H1 (cell line): ENCODE data around the gene HNRNPAB. TPM values are rescaled to one million over a fixed set of nuclear protein-coding genes. Genes with fewer than 3 reads are reported as not detected.

Source experiments
- ASH2L ChIP-seq: fragments of 200-600, 300-600 bp; sonication (generic); IDR thresholded peaks from one replicate; pipeline ENCODE4 v1.7.1; 2017; ENCODE audit warnings: low read length
- BRCA1 ChIP-seq: IDR thresholded peaks from 2 replicates; pipeline ENCODE4 v1.6.1; 2012; ENCODE audit warnings: low read depth, low read length, improper control_type of control experiment
- FOSL1 ChIP-seq: IDR thresholded peaks from 2 replicates; pipeline ENCODE4 v1.6.1; 2011; ENCODE audit warnings: mild to moderate bottlenecking, low read depth, low read length, moderate library complexity; ENCODE audit not compliant: insufficient read depth
- POU5F1 ChIP-seq: IDR thresholded peaks from 2 replicates; pipeline ENCODE4 v1.6.1; 2011; ENCODE audit warnings: low read depth, mild to moderate bottlenecking, low read length, moderate library complexity
- RXRA ChIP-seq: IDR thresholded peaks from 2 replicates; pipeline ENCODE4 v1.6.1; 2011; ENCODE audit warnings: low read depth, mild to moderate bottlenecking, low read length, moderate library complexity; ENCODE audit not compliant: insufficient read depth
- SIN3A ChIP-seq, 2 experiments: IDR thresholded peaks in 1 of 2; conservative IDR thresholded peaks in 1 of 2; 2 replicates each; pipeline ENCODE4 v1.6.1; 2011 to 2012; ENCODE audit warnings: low read length in 2 of 2, improper control_type of control experiment in 1 of 2, low read depth in 1 of 2, mild to moderate bottlenecking in 1 of 2
- TCF12 ChIP-seq: IDR thresholded peaks from 2 replicates; pipeline ENCODE4 v1.6.1; 2011; ENCODE audit warnings: low read depth, mild to moderate bottlenecking, low read length
- YY1 ChIP-seq: IDR thresholded peaks from 2 replicates; pipeline ENCODE4 v1.6.1; 2011; ENCODE audit warnings: low read depth, mild to moderate bottlenecking, low read length
- polyA plus RNA-seq, 7 experiments: library from polyadenylated mRNA; depleted of rRNA in 3 of 7; stranded (reverse) in 5 of 7; unstranded in 2 of 7; fragments of >200 nt in 5 of 7; fragments of 200-250 nt in 2 of 7; gene quantifications; 1 replicate in 5 of 7; 2 replicates in 1 of 7; 4 replicates in 1 of 7; pipeline versions ENCODE4 v1.2.1 to v1.2.3, GENCODE V29; 2011 to 2013; ENCODE audit warnings: missing spikeins in 2 of 7, mixed read lengths in 2 of 7
- total RNA-seq: library from RNA; stranded (reverse); fragmentation: NEBNext Ultra II Directional; extraction: Animal tissue kit (Norgen Biotek cat#: 25700); gene quantifications from 2 replicates; pipeline ENCODE4 v1.2.1, GENCODE V29; 2021
- TF ChIP-seq, protein P1 (sequence below): IDR thresholded peaks from 2 replicates; pipeline ENCODE4 v1.6.1; 2012; ENCODE audit warnings: low read length, inconsistent platforms
- TF ChIP-seq, protein P2 (sequence below): IDR thresholded peaks from 2 replicates; pipeline ENCODE4 v1.6.1; 2011; ENCODE audit warnings: low read depth, mild to moderate bottlenecking, low read length; ENCODE audit not compliant: insufficient read depth

HNRNPAB gene
- total and polyA plus RNA-seq, 2 of the 8 experiments (the other 6 are each of a cell fraction or from before 2014, with no cell fraction given): 373 to 563 TPM

DNA sequence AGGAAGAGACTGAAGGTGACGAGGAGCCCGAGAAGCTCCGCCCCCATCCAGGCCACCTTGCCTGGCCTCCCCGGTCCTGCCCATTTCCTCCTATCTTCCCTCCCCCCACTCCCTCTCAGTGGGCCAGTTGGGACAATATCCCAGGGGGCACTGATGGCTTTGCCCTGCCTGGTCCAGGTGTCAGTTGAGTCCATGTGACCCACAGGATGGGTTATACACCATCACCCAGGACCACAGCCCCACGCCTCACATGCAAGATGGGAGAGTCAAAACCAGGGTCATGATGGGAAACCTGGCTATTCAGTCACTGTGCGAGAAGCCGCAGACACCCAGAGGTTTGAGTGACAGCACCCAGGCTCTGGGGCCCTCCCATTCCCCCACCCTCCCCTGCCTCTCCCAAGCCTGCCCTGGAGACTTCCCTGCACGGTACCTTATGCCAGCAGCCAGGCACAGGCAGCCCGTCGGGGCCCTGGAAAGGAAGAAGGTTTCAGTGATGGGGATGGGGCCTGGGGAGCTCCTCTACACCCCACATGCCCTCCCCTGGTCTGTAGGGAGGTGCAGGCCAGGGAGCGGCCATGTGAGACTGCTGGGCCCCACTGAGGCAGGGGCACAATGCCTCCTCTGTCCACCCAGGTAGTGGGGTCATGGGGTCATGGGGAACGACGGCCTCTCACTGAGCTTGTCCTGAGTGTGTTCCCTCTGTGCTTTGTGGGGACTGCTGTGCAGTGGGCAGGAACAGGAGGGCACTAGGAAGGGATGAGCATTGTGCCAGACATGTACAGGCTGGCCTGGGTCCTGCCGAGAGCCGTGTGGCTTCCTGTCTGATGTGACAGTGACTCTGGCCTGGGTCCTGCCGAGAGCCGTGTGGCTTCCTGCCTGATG is 34.6 kb downstream of the HNRNPAB start (continued):
- TF ChIP-seq, protein P1, sequence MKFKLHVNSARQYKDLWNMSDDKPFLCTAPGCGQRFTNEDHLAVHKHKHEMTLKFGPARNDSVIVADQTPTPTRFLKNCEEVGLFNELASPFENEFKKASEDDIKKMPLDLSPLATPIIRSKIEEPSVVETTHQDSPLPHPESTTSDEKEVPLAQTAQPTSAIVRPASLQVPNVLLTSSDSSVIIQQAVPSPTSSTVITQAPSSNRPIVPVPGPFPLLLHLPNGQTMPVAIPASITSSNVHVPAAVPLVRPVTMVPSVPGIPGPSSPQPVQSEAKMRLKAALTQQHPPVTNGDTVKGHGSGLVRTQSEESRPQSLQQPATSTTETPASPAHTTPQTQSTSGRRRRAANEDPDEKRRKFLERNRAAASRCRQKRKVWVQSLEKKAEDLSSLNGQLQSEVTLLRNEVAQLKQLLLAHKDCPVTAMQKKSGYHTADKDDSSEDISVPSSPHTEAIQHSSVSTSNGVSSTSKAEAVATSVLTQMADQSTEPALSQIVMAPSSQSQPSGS: no peak
- TF ChIP-seq ASH2L: no peak
- TF ChIP-seq, protein P2, sequence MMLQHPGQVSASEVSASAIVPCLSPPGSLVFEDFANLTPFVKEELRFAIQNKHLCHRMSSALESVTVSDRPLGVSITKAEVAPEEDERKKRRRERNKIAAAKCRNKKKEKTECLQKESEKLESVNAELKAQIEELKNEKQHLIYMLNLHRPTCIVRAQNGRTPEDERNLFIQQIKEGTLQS: no peak
- TF ChIP-seq POU5F1: no peak
- TF ChIP-seq BRCA1: no peak
- TF ChIP-seq SIN3A (conservative IDR thresholded peaks at IDR 0.05 in 1 of 2, IDR thresholded peaks at IDR 0.05 in 1 of 2; ENCODE audit: low read depth in 1 of 2, low read length in 2 of 2): no peak
- no peak for TF ChIP-seq RXRA
- TF ChIP-seq YY1: no peak
- no peak for TF ChIP-seq TCF12
- TF ChIP-seq FOSL1: no peak
- TF ChIP-seq, all 59 proteins: peak for 0
